NCI-H1694 (cell line): ENCODE data around the gene TNFSF12.

Experiments used
- DNase-seq: peaks from one replicate; lab custom pipeline; 2025; lab: John Stamatoyannopoulos, UW

TNFSF12 gene

DNA sequence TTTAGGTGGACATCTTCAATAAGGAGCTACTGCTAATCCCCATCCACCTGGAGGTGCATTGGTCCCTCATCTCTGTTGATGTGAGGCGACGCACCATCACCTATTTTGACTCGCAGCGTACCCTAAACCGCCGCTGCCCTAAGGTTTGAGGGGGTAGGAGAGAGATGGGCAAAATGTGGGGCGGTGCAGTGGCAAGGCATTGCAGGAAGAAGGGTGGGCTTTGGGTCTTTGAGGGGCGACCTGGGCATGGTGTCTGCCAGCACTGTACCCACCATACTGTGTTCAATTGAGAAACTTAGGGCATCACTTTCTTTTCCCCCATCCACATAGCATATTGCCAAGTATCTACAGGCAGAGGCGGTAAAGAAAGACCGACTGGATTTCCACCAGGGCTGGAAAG lies 21.5 kb downstream of the TNFSF12 start:
- no peak for DNase-seq

DNA sequence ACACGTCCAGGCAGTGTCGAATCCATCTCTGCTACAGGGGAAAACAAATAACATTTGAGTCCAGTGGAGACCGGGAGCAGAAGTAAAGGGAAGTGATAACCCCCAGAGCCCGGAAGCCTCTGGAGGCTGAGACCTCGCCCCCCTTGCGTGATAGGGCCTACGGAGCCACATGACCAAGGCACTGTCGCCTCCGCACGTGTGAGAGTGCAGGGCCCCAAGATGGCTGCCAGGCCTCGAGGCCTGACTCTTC lies 23.4 kb downstream of the TNFSF12 start:
- DNase-seq: no peak

DNA sequence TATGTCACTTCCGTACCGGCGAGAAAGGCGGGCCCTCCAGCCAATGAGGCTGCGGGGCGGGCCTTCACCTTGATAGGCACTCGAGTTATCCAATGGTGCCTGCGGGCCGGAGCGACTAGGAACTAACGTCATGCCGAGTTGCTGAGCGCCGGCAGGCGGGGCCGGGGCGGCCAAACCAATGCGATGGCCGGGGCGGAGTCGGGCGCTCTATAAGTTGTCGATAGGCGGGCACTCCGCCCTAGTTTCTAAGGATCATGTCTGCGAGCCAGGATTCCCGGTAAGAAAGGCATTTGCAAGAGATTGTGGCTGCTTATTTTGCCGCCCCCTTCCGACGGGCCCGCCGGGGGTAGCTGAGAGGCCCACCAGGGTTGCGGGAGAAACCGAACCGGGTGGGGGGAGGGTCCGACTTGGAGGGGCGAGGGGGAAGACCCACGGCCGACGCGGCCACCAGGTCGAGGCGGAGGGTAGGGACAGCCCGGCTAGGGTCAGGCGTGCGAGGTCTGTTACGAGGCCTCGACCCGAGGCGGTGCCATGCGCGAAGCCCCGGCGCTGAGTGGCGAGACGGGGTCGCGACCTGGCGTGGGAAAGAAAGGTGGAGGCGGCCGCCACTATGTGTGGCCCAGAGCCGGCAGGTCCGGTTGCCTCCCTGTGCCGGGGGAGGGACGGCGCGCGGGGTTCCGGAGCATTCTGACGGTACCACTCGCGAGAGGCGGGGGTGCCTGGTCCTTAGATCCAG lies 23.9 kb downstream of the TNFSF12 start:
- peak; percentile 99 for DNase-seq

- DNase-seq: peak; percentile 74
These were observed 24.6 kb downstream of the TNFSF12 start for GRCh38 chr17:7573324-7574080.

- no peak for DNase-seq
These were observed 25.5 kb downstream of the TNFSF12 start for GRCh38 chr17:7574176-7574953.

DNA sequence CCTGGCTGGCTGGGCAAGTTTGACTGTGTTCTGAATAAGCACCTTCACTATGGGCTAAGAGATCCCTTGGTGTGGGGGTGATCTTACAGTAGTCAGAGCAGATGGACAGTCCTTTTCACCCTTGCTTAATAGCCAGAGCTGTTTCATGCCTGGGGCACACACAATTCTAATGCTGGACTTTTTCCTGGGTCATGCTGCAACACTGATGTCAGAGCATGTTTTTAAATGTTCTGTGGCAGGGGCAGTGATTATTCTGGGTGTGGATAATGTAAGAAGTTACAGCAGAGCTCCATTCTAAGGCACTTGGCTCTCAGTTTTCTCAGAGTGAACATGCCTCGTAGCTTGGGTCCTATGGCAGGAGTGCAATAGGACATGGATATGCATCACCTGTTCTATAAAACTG lies 26.6 kb downstream of the TNFSF12 start:
- no peak for DNase-seq

GRCh38 chr17:7575959-7576358 lies 27.1 kb downstream of the TNFSF12 start:
- no peak for DNase-seq

DNA sequence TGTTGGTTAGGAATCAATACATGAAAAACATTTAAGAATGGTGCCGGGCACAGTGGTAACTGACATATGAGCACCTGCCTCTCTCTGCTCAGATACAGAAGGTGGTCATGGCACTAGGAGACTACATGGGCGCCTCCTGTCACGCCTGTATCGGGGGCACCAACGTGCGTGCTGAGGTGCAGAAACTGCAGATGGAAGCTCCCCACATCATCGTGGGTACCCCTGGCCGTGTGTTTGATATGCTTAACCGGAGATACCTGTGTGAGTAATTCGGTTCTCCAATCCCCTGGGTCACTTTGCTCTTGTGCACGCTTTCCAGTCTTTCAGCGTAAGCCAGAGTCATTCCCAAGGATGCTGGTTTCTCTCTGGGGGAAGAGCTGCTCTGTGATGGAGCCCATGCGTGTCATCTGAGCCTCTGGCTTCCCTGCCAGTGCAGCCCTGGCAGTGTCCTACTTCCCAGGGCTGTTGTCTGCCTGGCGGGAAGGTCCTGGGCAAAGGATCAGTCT lies 27.6 kb downstream of the TNFSF12 start:
- DNase-seq: no peak

GRCh38 chr17:7577327-7578199 lies 28.7 kb downstream of the TNFSF12 start:
- no peak for DNase-seq

- no peak for DNase-seq
These were observed 30.4 kb downstream of the TNFSF12 start, which contains the start of gene CD68 for GRCh38 chr17:7579001-7579833. Gene CD68 (plus strand): TSS chr17:7579638. CDS start chr17:7579678, 40 bp downstream.

- no peak for DNase-seq
These were observed 31.2 kb downstream of the TNFSF12 start for GRCh38 chr17:7579834-7580603.

DNA sequence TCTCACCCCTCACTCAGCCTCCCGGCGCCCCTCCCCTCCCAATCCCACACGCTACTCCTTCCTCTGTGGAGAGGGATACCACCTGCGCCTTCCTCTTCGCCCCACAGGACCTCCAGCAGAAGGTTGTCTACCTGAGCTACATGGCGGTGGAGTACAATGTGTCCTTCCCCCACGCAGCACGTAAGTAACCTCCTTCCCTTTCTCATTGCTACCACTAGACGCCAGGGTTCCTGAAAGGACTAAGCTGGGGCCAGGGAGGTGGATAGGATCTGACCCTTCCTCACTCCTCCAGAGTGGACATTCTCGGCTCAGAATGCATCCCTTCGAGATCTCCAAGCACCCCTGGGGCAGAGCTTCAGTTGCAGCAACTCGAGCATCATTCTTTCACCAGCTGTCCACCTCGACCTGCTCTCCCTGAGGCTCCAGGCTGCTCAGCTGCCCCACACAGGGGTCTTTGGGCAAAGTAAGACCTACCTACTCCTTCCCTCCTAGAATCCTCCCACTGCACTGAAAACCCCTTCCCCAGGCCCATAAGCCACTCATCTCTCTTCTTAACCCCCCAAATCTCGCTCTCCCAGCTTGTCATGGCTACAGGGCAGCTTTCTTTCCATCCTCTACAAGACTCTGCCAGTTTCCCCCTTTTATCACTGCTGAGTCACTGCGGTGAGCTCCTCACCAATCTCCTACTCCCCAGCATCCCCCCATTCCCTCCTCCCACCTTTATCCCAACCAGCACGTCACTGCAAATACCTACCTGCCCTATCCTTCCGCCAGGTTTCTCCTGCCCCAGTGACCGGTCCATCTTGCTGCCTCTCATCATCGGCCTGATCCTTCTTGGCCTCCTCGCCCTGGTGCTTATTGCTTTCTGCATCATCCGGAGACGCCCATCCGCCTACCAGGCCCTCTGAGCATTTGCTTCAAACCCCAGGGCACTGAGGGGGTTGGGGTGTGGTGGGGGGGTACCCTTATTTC lies 32.0 kb downstream of the TNFSF12 start:
- DNase-seq: no peak

DNA sequence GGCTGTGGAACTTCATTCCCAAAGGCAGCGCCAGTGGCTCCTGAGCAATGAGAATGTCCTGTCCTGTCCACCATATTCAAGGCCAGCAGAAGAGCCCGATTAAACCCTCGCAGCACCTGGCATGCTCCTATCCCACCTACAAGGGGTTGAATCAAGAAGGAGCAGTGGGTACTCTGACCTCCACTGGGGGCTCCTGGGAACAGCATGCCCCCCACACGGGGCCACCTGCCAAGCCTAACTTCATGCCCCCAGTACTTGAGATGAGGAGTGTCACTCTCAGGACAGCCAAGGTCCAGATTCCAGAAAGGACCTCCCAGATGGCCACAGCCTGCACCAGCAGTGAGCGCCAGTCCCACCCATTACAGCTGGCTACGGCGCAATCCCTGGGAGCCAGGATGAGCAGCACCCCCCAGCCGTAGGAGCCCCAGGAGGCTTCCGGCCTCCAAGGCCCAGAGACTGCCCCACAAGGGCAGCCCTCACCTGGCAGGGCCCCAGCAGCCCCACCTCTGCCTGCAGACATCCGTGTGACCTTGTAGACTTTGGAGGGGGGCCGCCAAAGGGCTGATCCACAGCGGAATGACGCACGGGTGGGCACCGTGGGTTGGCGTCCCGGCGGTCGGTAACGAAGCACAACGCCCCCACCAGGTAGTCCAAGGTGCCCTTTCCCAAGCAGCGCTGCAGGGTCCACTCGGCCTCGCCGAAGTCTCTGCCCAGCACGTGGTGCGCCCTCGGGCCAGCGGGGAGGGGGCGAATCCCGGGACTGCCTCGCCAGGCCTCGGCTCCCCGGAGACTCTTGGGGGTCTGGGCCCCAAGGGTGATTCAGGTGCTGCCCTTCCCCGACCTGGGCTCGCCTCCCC lies 33.8 kb downstream of the TNFSF12 start:
- DNase-seq: no peak

DNA sequence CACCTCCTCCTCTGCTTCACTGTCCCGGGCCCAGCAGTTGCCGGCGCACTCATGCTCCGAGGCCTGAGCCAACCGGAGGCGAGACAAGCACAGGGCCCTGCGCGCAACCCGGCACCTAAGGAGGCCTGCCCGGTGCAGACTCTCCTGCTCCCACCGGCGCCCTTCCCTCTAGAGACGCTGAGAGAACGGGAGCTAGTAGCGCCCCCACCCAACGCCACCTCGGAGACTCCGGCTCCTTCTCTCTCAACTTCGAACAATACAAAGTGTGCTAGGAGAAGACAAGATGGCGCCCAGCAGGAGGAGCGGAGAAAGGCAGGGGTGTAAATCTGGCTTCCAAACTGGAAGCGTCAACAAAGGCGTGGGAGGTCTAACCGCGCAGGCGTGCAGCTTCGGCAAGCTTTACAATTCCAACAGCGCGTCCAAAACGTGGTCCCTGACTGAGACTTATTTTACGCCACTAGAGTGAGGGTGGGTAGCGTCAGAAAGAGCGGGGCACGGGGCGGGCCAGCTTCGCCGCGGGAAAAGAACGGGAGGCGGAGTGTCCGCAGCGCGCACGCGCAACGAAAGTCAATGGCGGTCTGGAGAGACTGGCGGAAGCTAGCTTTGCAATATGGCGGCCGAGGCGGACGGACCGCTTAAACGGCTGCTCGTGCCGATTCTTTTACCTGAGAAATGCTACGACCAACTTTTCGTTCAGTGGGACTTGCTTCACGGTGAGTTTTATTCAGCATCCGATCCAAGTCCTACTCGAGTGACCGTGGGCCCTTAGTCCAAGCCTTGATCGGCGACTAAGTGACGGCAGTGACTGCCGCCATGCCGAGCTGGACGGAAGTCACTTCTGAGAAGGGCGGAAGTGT lies 34.6 kb downstream of the TNFSF12 start, which contains the start of gene MPDU1:
TSS of gene MPDU1 (plus strand) at position 600 of the 857 bp plus-strand sequence. CDS start at position 611, 11 bp downstream.
- peak; percentile 93 for DNase-seq

- peak; percentile 51 for DNase-seq
These were observed 38.0 kb downstream of the TNFSF12 start for GRCh38 chr17:7586673-7587419.
